ENCODE results near the gene RRP9.
"Not testable (repeated sequence)": the region's sequence is repeated elsewhere in the genome, so short reads cannot be mapped to it uniquely, and the experiment has no call there.

Gene RRP9

DNA sequence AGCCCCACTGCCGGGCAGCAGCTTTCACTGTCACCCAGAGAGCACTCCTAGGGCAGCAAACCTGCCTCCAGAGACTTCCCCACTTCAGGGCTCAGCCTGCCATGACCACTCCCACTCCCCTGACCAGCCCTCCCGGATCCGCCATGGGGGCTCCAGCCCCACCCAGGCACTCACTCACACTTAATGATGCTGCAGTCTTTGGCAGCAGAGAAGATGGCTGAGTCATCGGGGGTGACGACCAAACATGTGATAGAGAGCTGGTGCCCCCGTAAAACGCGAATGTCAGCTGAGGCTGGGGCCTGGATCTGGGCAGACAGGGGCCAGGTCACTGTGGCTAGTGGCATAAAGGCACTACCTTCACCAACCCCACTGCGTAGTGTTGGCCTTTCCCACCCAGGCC, 4.7 kb downstream of the RRP9 start:
- no peak for DNase-seq

GRCh38 chr3:51935886-51936755, 5.6 kb downstream of the RRP9 start:
- no peak for DNase-seq

DNA sequence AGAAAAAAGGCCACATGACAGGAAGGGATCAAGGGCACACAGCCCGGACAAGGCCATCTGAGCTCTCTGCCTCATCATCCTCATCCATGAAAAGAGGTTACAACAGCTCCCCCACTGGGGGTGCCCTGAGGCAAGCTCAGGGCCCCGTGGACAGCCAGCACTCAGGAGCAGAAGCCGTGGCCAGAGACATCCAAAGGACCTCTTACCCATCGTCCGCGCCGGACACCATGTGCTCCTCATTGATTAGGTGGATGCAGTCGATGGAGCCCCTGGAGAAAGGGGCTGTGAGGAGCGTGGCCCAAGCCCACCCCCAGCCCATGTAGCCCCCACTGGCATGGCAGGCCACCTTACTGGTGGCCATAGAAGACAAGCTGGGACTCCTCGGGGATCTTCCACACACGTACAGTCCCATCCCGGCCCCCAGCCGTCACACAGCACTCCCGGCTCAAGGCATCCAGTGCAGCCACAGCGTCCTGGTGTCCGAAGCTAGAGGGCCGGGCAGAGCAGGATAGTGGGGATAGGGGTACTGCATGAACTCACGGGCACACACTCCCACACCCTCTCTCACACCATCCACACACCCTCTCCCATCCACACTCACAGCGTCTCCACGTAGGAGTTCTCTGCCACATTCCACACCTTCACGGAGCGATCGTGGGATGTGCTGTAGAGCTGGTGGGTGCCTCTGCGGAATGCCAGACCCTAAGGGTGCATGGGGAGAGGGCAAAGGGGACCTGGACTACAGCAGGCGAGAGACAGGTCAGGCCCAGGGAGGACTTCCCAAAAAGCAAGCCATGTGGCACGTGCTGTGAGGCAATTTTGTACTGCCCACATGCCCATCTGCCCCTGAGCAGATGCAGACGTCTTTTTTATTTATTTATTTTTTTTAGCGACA, 6.5 kb downstream of the RRP9 start:
- DNase-seq = no peak

DNA sequence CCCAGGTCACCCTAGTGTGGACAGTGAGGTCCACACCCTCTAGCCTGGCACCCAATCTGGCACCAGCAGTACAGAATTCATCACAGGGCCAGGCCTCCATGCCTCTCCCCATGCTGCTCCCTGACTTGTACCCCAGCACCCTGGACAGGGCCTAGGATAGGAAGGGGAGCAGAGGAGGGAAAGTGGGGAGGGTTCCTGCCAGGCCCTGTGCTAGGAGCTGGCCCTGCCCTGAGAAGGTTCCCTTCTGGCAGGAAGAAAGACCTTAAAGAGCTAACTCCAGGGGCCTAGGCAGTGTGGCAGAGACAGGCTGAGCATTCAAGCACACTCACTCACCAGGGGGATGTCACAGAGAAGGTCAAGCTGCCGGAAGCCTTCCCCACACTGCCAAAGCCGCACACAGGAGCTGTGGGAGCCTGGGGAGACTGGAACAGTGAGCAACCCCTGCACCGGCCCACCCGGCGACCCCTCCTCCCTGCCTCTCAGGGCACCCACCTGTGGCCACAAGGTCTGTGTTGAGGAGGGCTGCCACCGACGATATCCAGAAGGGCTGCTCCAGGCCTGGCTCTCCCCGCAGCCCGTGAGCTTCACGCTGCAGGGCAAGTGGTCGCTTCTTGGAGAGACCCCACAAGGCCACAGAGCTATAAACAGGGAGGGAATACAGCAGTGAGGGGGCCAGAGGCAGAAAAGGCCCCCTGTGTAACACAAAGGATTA, 7.4 kb downstream of the RRP9 start:
- no peak for DNase-seq

DNA sequence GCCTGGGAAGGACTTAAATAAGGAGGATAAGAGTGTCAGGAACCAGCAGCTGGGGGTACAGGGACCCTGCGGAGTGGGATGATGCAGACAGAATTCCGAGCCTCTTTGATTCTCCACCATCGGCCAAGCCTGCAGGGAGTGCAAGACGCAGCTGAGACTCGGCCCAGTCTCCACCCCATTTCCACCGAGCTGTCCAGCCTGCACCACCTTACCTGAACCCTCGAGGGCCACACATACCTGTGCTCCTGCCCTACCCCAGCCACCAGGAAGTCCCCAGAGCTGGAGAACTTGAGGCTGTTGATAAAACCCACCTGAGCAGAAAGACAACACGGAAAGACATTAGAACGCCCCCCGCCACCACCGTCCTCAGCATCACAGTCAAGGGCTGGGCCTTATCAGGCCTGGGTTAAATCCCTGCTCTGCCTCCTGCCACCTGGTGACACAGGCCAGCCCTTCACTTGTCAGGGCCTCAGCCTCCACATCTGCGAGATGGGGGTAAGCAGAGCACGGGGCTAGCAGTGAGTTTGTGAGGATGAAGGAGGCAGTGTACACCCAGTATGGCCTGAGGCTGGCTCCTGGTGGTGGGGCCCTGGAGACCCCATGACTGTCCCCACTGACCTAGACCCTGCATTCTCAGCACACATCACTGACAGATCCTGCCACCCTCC, 8.1 kb downstream of the RRP9 start:
- DNase-seq = no peak

DNA sequence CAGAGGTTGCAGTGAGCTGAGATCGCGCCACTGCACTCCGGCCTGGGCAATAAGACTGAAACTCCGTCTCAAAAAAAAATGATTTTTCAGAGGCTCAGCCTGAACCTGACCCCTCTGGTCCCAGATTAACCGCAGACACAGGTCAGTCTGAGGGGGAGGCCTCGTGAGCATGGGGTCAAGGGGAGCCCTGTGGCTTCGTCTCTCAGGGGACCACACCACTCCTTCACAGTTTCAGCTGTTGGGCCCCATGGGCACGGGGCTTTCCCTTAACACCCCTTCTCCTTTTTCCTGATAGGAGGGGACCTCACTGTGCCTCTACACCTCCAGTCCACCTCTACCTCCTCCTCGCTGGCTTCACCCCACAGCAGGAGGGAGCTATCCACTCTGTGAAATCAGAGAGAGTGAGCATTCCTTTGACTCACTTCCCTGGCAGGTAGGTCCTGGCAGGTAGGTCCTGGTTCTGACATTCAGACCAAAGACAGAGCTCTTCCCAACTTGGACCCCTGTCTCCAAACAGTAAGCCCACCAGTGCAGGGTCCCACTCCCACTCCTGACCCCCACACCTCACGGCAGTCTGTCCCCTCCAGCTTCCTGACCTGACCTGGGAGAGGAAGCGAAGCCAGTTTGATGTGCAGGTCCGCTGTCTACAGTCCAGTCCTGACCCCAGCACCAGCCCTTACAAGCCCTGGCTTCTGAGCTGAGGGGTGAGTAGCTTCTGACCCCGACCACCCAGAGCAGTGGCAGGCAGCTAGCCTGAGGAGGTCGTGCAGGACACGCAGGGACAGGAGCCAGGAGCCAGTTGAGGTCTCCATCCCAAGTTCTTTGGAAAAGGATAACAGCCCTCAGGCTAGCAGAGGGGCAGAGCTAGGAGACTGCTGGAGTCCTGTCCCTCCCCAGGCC, 9.0 kb downstream of the RRP9 start:
- no peak for DNase-seq

GRCh38 chr3:51931756-51932155, 9.9 kb downstream of the RRP9 start:
- no peak for DNase-seq

DNA sequence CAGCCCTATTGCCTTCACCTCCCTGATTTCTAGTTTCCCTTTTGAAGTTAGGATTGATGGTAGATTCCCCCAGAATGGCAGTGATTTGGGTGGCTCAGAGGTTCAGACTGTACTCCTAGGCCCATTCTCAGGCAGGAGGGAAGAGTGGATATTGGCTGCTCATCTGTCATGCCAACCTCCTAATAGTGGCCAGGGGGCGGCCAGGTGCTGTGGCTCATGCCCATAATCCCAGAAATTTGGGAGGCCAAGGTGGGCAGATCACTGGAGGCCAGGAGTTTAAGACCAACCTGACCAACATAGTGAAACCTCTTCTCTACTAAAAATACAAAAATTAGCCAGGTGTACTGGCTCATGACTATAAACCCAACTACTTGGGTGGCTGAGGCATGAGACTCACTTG, 11.3 kb downstream of the RRP9 start:
- no peak for DNase-seq

DNA sequence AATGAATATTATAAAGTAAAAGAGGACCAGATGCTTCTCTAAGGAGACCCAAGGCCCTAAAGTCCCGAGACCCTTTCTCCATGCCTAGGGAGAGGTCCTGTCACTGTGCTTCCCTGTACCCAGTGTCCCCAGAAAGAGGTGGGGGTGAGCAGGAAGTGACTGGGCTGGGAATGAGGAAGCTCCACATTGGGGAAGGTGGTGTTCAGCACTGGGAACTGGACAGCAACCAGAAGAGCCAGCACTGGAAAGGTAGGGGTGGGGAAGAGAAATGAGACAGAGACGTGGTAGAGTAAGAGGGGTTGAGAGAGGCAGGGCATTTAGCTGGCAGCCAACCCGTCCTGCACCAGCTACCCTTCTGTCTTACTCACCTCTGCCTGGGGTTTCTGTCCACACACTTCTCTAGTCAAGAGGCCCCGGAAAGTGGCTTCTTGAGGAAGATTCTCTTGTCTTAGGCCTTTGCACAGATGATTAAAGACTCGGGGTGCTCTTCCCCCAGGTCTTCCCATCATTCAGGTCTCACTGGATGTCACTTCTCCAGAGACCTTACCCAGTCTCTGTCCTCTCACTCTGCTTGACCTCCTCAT, 12.2 kb downstream of the RRP9 start:
- DNase-seq = no peak

GRCh38 chr3:51928981-51929380, 12.7 kb downstream of the RRP9 start:
- DNase-seq = not testable (repeated sequence)

DNA sequence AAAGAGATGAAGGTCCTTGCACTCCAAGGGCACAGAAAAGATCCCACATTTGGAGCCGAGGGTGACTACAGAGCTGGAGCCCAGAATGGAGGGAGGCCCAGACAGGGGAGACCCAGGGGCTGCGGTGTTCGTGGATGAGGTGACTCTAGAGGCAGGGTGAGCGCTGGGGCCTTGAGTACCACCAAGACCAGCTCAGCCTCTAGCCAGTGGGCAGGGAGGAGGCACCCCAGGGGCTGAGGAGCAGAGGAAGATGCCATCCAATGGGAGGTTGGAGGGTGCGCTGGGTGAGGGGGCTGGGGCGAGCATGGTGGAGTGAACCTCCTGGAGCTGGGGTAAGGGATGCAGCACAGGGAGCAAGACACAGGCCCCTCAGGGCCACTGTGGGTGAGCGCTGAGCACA, 13.3 kb downstream of the RRP9 start:
- DNase-seq = no peak

DNA sequence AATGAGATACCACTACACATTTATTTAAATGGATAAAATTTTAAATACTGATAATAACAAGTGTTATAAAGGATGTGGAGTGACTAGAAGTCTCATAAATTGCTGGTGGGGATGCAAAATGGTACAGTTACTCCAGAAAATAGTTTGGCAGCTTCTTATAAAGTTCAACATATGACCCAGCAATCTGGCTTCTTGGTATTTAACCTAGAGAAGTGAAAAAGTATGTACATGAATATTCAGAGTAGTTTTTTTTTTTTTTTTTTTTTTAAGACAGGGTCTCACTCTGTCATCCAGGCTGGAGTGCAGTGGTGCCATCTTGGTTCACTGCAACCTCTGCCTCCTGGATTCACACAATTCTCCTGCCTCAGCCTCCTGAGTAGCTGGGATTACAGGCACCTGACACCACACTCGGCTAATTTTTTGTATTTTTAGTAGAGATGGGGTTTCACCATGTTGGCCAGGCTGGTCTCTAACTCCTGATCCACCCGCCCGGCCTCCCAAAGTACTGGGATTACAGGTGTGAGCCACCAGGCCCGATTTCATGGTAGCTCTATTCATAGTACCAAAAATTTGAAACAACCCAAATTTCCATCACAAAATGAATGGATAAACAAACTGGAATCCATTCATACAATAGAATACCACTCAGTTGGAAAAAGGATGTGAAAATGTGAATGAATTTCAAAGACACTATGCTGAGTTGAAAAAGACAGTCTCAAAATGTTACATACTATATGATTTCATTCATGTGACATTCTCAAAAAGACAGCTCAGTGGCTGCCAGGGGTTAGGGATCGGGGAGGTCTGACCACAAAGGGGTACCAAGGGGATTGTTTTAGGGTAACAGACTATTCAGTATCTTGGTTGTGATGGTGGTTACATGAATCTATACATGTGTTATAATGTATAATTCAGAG, 14.4 kb downstream of the RRP9 start:
- DNase-seq = no peak

DNA sequence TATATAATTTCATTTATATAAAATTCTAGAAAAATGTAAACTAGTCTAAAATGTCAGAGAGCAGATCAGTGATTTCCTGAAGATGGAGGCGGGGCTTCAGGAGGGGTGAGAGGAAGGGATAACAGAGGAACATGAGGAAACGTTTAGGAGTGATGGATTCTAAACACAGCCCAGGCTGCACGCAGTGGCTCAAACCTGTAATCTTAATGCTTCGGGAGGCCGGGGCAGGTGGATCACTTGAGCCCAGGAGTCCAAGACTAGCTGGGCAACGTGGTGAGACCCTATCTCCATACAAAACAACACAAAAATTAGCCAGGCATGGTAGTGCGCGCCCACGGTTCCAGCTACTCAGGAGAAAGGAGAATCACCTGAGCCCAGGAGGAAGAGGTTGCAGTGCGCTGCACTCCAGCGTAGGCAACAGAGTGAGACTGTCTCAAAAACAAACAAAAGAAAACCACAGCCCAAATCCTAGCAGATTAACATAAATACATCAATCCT, 20.6 kb downstream of the RRP9 start:
- DNase-seq = no peak

DNA sequence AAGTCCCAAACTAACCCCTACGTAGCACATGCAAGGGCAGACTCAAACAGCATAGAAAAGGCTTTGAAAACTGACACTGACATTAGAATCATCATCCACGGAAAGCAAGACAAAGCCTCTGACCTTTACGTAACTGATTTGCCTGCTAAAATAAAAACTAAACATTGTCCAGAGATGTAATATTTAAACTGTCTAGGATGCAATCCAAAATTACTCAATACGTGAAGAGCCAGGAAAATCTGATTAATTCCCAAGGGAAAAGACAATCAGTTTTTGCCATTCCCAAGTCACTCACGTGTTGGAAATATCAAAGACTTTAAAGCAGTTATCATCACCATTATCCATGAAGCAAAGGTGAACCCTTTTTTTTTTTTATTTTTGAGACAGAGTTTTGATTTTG, 25.3 kb downstream of the RRP9 start:
- DNase-seq = no peak

DNA sequence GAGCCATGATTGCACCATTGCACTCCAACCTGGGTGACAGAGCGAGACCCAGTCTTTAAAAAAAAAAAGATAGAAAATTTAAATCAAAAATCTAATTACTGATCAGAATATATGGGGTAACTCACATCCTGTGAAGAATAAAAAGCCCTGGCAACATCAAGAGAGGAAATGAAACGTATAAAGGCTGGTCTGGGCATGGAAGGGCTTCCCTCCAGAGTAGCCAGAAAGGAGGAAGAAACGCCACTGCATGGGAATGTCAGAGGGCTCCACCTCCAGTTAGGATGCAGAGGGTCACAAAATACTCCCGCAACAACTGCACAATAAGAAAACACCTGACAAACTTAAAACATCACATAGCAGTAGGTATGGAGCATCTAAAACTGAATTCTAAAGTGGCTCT, 33.7 kb downstream of the RRP9 start:
- no peak for DNase-seq

- DNase-seq = no peak
Observed at GRCh38 chr3:51904034-51904823, 37.5 kb downstream of the RRP9 start.

DNA sequence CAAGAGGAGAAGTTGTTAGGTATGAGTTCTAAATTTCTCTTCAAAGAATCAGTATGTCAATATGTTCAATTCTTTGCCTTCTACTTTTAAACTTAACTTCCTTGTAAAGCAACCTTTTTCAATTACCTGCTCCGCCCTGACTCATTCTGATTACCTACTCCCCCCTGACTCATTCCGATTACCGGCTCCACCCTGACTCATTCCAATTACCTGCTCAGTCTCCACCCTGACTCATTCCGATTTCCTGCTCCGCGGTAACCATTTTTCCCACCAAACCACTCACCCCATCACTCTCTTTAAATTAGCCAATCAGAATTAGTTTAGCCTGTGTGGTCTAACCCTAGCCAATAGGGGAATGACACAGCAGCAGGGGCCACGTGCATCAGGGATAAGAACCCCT, 39.3 kb downstream of the RRP9 start:
- not testable (repeated sequence) for DNase-seq

DNA sequence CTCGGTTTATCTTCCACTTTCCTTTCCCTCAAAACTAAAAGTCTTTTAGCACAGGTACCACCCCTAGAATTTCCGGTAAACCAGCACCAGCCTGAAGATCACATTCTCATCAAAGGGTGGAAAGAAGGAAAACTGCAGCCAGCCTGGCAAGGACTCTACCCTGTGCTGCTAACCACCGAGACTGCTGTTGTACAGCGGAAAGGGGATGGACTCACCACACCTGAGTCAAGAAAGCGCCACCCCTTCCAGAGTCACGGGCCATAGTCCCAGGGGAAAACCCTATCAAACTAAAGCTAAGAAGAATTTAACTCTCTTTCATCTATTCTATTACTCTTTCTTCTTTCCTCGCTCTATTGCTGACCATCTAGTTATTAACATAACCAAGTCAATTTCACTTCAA, 41.7 kb downstream of the RRP9 start:
- DNase-seq = not testable (repeated sequence)

GRCh38 chr3:51897391-51897790, 44.3 kb downstream of the RRP9 start:
- no peak for DNase-seq
